GM12878 (cell line): ENCODE measurements around the gene TMEM250. TPM values are rescaled to one million over a fixed set of nuclear protein-coding genes. Genes with fewer than 3 reads are reported as not detected.
A peak's percentile ranks its signal among the peaks of the same experiment; 100 is the strongest.

Source experiments
- ATAC-seq: fragments of 200-7000 bp; cut with Tn5 transposase; 3 replicates; pipeline ENCODE4 v1.9.1; 2020; ENCODE audit warnings: mild to moderate bottlenecking, moderate library complexity
- BruUV-seq: library from RNA; stranded (reverse); fragments of 400-500 nt; replicated peaks from 2 replicates; lab custom pipeline; 2021; lab: Mats Ljungman, UMichigan
- CTCF ChIA-PET: fragments of 300-600 bp; sonication (Branson Sonifier 250); formaldehyde crosslinking; extraction: SDS; loops from one replicate; lab custom pipeline; 2021; ENCODE audit warnings: inconsistent platforms; lab: Yijun Ruan, JAX
- POLR2A ChIA-PET: fragments of 350-600 bp; formaldehyde crosslinking; extraction: SDS; loops from one replicate; lab custom pipeline; 2021; ENCODE audit warnings: inconsistent platforms; lab: Charles Lee
- RAD21 ChIA-PET: fragments of 300-600 bp; sonication (Branson Sonifier 250); formaldehyde crosslinking; loops from one replicate; lab custom pipeline; 2023; ENCODE audit warnings: antibody characterized with exemption; ENCODE audit not compliant: unreplicated experiment; lab: Charles Lee
- SMC1A ChIA-PET: fragments of 300-600 bp; sonication (Branson Sonifier 250); formaldehyde crosslinking; loops from one replicate; lab custom pipeline; 2023; ENCODE audit not compliant: unreplicated experiment, uncharacterized antibody; lab: Charles Lee
- DNase-seq: peaks from one replicate; pipeline ENCODE4 v3.0.0-alpha.2; 2011; ENCODE audit warnings: low read depth, low spot score
- FAIRE-seq: peaks from 3 replicates; lab custom pipeline; 2011; peaks lifted over from hg19 to GRCh38; lab: Jason Lieb, UNC
- H2AFZ ChIP-seq: 2 replicates; pipeline ENCODE4 v1.6.0; 2011; ENCODE audit warnings: low read depth, low read length, control low read depth; ENCODE audit not compliant: control insufficient read depth
- H3K27ac ChIP-seq: 2 replicates; pipeline ENCODE4 v1.5.1; 2011; ENCODE audit warnings: control low read depth; ENCODE audit not compliant: control insufficient read depth, insufficient read depth
- H3K27me3 ChIP-seq, 2 experiments: replicated peaks in 1 of 2; 2 replicates each; pipeline versions ENCODE4 v1.6.0 to v1.6.1; 2011; ENCODE audit warnings: low read length in 1 of 2; ENCODE audit not compliant: control insufficient read depth in 2 of 2, insufficient read depth in 2 of 2
- H3K36me3 ChIP-seq, 2 experiments: 2 replicates each; pipeline ENCODE4 v1.5.1; 2011; ENCODE audit warnings: low read length in 1 of 2; ENCODE audit not compliant: control insufficient read depth in 2 of 2, insufficient read depth in 2 of 2
- H3K4me1 ChIP-seq: 2 replicates; pipeline ENCODE4 v1.6.1; 2011; ENCODE audit warnings: mild to moderate bottlenecking, low read length, moderate library complexity, mixed read lengths; ENCODE audit not compliant: control insufficient read depth, insufficient read depth
- H3K4me2 ChIP-seq: 2 replicates; pipeline ENCODE4 v1.6.0; 2011; ENCODE audit warnings: control low read depth; ENCODE audit not compliant: control insufficient read depth, insufficient read depth
- H3K4me3 ChIP-seq: fragments of 200-600 bp; sonication (generic); 2 replicates; pipeline ENCODE4 v1.5.1; 2016
- H3K79me2 ChIP-seq: 2 replicates; pipeline ENCODE4 v1.6.0; 2011; ENCODE audit warnings: low read length; ENCODE audit not compliant: control insufficient read depth, insufficient read depth
- H3K9ac ChIP-seq: 2 replicates; pipeline ENCODE4 v1.8.0; 2011; ENCODE audit warnings: low read length, control low read depth, mixed read lengths; ENCODE audit not compliant: control insufficient read depth, insufficient read depth
- H3K9me3 ChIP-seq: replicated peaks from 3 replicates; pipeline ENCODE4 v1.5.1; 2011; ENCODE audit warnings: mild to moderate bottlenecking, low read length; ENCODE audit not compliant: control insufficient read depth, insufficient read depth
- H4K20me1 ChIP-seq: 2 replicates; pipeline ENCODE4 v1.6.0; 2011; ENCODE audit not compliant: control insufficient read depth, insufficient read depth
- CEBPB ChIP-seq, 2 experiments: fragments of 150-350 bp in 1 of 2; IDR thresholded peaks; 2 replicates each; pipeline ENCODE4 v1.6.1; 2012 to 2014; ENCODE audit warnings: low read depth in 2 of 2, low read length in 2 of 2, borderline replicate concordance in 1 of 2, inconsistent platforms in 1 of 2
- CREM ChIP-seq: IDR thresholded peaks from 2 replicates; pipeline ENCODE4 v1.6.1; 2014; ENCODE audit warnings: antibody characterized with exemption, low read depth
- ELK1 ChIP-seq: IDR thresholded peaks from 2 replicates; pipeline ENCODE4 v1.6.1; 2012; ENCODE audit warnings: low read depth, low read length, improper control_type of control experiment
- FOXK2 ChIP-seq: fragments of 450-650 bp; IDR thresholded peaks from 2 replicates; pipeline ENCODE4 v1.6.1; 2017; ENCODE audit warnings: mild to moderate bottlenecking, moderate library complexity
- MTA3 ChIP-seq: IDR thresholded peaks from 2 replicates; pipeline ENCODE4 v1.6.1; 2012; ENCODE audit warnings: low read length, inconsistent platforms, borderline replicate concordance
- SIN3A ChIP-seq: IDR thresholded peaks from 2 replicates; pipeline ENCODE4 v1.6.1; 2012; ENCODE audit warnings: low read depth, low read length, improper control_type of control experiment
- SPI1 ChIP-seq: IDR thresholded peaks from 2 replicates; pipeline ENCODE4 v1.6.1; 2011; ENCODE audit warnings: low read depth, mild to moderate bottlenecking, low read length, moderate library complexity, borderline replicate concordance; ENCODE audit not compliant: insufficient read depth
- SREBF1 ChIP-seq: IDR thresholded peaks from 2 replicates; pipeline ENCODE4 v1.6.1; 2012; ENCODE audit warnings: mild to moderate bottlenecking, low read length
- ZBED1 ChIP-seq: IDR thresholded peaks from 2 replicates; pipeline ENCODE4 v1.6.1; 2016; ENCODE audit warnings: borderline replicate concordance
- ZNF207 ChIP-seq: fragments of 450-650 bp; IDR thresholded peaks from 2 replicates; pipeline ENCODE4 v1.6.1; 2014; ENCODE audit warnings: antibody characterized with exemption, mild to moderate bottlenecking, borderline replicate concordance
- WGBS: methylation state at CpG from one replicate; pipeline ENCODE4 v1.1.6; 2016; ENCODE audit warnings: low lambda C conversion rate; ENCODE audit not compliant: insufficient replicate concordance, insufficient coverage; ENCODE audit errors: missing lambda C conversion rate; 5-methylcytosine and 5-hydroxymethylcytosine counted together
- in situ Hi-C: fragments of 300-500 bp; cut with MboI; formaldehyde crosslinking; loops from 9 replicates; pipeline ENCODE4 v1.14.3; 2018; ENCODE audit warnings: mixed read lengths
- intact Hi-C: fragments of 100-400 bp; cut with micrococcal nuclease; formaldehyde crosslinking; loops from one replicate; pipeline ENCODE4 v1.14.2; 2022; ENCODE audit not compliant: unreplicated experiment
- polyA plus RNA-seq, 11 experiments: library from polyadenylated mRNA; depleted of rRNA in 4 of 11; unstranded in 6 of 11; stranded (reverse) in 5 of 11; fragments of >200 nt; fragmentation: Nextera tagmentation in 4 of 11; fragmentation: Illumina TruSeq in 1 of 11; extraction: Ambion mirVana in 4 of 11; extraction: Trizol in 1 of 11; gene quantifications; 1 replicate in 1 of 11; 2 replicates in 10 of 11; pipeline versions ENCODE4 v1.2.1 to v1.2.3, GENCODE V29; 2011 to 2016; ENCODE audit warnings: inconsistent platforms in 2 of 11, missing spikeins in 2 of 11, low read depth in 1 of 11
- total RNA-seq, 4 experiments: library from RNA; depleted of rRNA in 3 of 4; stranded (reverse); fragments of >200 nt in 3 of 4; fragmentation: Illumina TruSeq in 1 of 4; extraction: Trizol in 1 of 4; gene quantifications; 2 replicates each; pipeline versions ENCODE4 v1.2.1 to v1.2.3, GENCODE V29; 2013 to 2021
- TF ChIP-seq, protein P1 (sequence below): fragments of 450-650 bp; IDR thresholded peaks from 2 replicates; pipeline ENCODE4 v1.6.1; 2018; ENCODE audit warnings: borderline replicate concordance, mild to moderate bottlenecking; ENCODE audit not compliant: partially characterized antibody

The TMEM250 gene
- total and polyA plus RNA-seq, 10 of the 15 experiments (the other 5 are each of a cell fraction or from before 2014, with no cell fraction given): 0.39 to 39.9 (median 8.5) TPM

DNA sequence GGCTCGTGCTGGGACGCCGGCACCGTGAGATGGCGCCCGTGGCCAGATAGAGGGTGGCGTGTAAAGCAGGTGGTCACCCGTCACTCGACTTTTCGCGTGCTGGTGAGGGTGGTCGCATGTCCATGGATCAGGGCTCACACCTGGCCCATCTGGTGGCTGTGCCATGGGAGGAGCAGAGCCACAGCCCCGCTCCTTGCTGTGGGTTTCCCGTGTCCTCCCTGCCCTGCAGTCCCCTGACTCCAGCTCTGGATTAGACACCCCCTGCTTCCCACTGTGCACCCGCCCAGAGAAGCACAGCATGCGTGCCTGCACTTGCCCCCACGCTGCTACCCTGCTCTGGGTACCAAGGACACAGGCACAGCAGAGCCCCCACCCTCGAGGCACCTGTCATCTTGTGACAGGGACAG is 1.8 kb upstream of the TMEM250 start:
- SMC1A ChIA-PET: interaction anchor here (0.5 to 2.4 kb wide), 3 partner anchors 30 to 426 kb away, joined by 3 to 15 read pairs (median 5); partner anchors contain the start of gene NOTCH1
- no peak for ATAC-seq

More for the DNA sequence above, 1.8 kb upstream of the TMEM250 start:
- WGBS: 87% methylated on average over 18 of the region's 18 CpGs
- Histone ChIP-seq H3K9ac (no peak overlapping the region), H3K4me2 (peak overlapping the region; percentile 22; the same call in 1 of the 2 replicates), H3K27me3 (no peaks in the 10 kb centered on the region; a peak in 1 of 4 replicates), H3K79me2 (peaks cover 31% of the 10 kb centered on the region), H3K9me3 (no peaks in the 10 kb centered on the region), H3K4me1 (peaks cover 5% of the 10 kb centered on the region), H3K4me3 (no peak overlapping the region), H2AFZ (no peak overlapping the region), H3K27ac (no peak overlapping the region), H4K20me1 (no peaks in the 10 kb centered on the region), H3K36me3 (peaks cover 0 to 3% of the 10 kb centered on the region in 2 experiments; a peak in 2 of 4 replicates)
- ChIA-PET POLR2A (interaction anchor here (0.9 to 1.1 kb wide), 2 partner anchors 9 to 13 kb away, joined by 3 to 4 read pairs; no protein-coding TSS in a partner anchor), CTCF (interaction anchor here (1.5 to 6.2 kb wide), 3 partner anchors 30 to 256 kb away, joined by 5 to 59 read pairs (median 46); no protein-coding TSS in a partner anchor), RAD21 (interaction anchor here (1.0 to 4.4 kb wide), 4 partner anchors 24 to 152 kb away, joined by 4 to 28 read pairs (median 8); partner anchors contain the start of gene NACC2)
- FAIRE-seq (no peak), DNase-seq (no peak)
- TF ChIP-seq ZNF207: no peak
- TF ChIP-seq SIN3A: no peak
- TF ChIP-seq ZBED1: no peak
- TF ChIP-seq FOXK2: no peak
- no peak for TF ChIP-seq MTA3
- TF ChIP-seq, protein P1, sequence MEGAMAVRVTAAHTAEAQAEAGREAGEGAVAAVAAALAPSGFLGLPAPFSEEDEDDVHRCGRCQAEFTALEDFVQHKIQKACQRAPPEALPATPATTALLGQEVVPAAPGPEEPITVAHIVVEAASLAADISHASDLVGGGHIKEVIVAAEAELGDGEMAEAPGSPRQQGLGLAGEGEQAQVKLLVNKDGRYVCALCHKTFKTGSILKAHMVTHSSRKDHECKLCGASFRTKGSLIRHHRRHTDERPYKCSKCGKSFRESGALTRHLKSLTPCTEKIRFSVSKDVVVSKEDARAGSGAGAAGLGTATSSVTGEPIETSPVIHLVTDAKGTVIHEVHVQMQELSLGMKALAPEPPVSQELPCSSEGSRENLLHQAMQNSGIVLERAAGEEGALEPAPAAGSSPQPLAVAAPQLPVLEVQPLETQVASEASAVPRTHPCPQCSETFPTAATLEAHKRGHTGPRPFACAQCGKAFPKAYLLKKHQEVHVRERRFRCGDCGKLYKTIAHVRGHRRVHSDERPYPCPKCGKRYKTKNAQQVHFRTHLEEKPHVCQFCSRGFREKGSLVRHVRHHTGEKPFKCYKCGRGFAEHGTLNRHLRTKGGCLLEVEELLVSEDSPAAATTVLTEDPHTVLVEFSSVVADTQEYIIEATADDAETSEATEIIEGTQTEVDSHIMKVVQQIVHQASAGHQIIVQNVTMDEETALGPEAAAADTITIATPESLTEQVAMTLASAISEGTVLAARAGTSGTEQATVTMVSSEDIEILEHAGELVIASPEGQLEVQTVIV: no peak
- no peak for TF ChIP-seq SREBF1
- no peak for TF ChIP-seq SPI1
- no peak for TF ChIP-seq CEBPB (IDR thresholded peaks at IDR 0.05; ENCODE audit: borderline replicate concordance in 1 of 2, low read depth in 2 of 2, low read length in 2 of 2)
- TF ChIP-seq ELK1: no peak
- no peak for TF ChIP-seq CREM
- in situ Hi-C loops (loop anchor here (5.0 kb wide), 2 partner anchors 158 to 253 kb away; partner anchors contain the start of gene UBAC1), intact Hi-C loops (loop anchor here (10.0 kb wide), 1 partner anchor 516 kb away; no protein-coding TSS in a partner anchor)
- no TSS peak for BruUV-seq
